Psoas muscle (tissue), 8 donors: ENCODE data around the gene TDRD7. TPM values are rescaled to one million over a fixed set of nuclear protein-coding genes. Genes with fewer than 3 reads are reported as not detected.
A peak's percentile ranks its signal among the peaks of the same experiment; 100 is the strongest.

Experiments used
- ATAC-seq, 4 donors: fragments of 200-7000 bp; cut with Tn5 transposase; one replicate each; pipeline ENCODE4 v1.9.1; 2020; ENCODE audit warnings: moderate library complexity in 3 of 4, mild to moderate bottlenecking in 2 of 4
- DNase-seq, 2 donors: peaks; one replicate each; pipeline ENCODE4 v3.0.0-alpha.2; 2020
- H3K27ac ChIP-seq: fragments of 200-600 bp; one replicate; pipeline ENCODE4 v1.8.0; 2022
- H3K27me3 ChIP-seq, 3 donors: fragments of 200-600 bp in 1 of 3; one replicate each; pipeline versions ENCODE4 v1.6.1 to v1.8.0; 2013 to 2022; ENCODE audit warnings: low read length in 2 of 3, mild to moderate bottlenecking in 2 of 3, moderate library complexity in 1 of 3; ENCODE audit not compliant: insufficient read depth in 3 of 3
- H3K36me3 ChIP-seq, 2 donors: fragments of 200-600 bp in 1 of 2; one replicate each; pipeline versions ENCODE4 v1.6.1 to v1.8.0; 2013 to 2022; ENCODE audit warnings: low read depth in 1 of 2, mild to moderate bottlenecking in 1 of 2, moderate library complexity in 1 of 2; ENCODE audit not compliant: insufficient read depth in 1 of 2
- H3K4me1 ChIP-seq: fragments of 200-600 bp; one replicate; pipeline ENCODE4 v1.8.0; 2022
- H3K4me3 ChIP-seq: fragments of 200-600 bp; one replicate; pipeline ENCODE4 v1.8.0; 2022; ENCODE audit warnings: mild to moderate bottlenecking
- H3K9me3 ChIP-seq: fragments of 200-600 bp; one replicate; pipeline ENCODE4 v1.8.0; 2022
- CTCF ChIP-seq: fragments of 200-600 bp; IDR thresholded peaks from one replicate; pipeline ENCODE4 v1.8.0; 2022; ENCODE audit warnings: antibody characterized with exemption
- WGBS, 3 donors: extraction: QIAGEN DNeasy Blood & Tissue Kit; methylation state at CpG; one replicate each; pipeline versions ENCODE4 v1.1.6 to v1.1.7; 2013; 5-methylcytosine and 5-hydroxymethylcytosine counted together
- intact Hi-C, 2 donors: fragments of 100-400 bp; cut with DNase I; formaldehyde crosslinking; loops; one replicate each; pipeline versions ENCODE4 v1.11.0 to v1.14.2; 2022
- polyA plus RNA-seq, 3 donors: library from polyadenylated mRNA; stranded (reverse); fragments of 200-250 nt; gene quantifications; one replicate each; pipeline ENCODE4 v1.2.3, GENCODE V29; 2013
- total RNA-seq, 4 donors: library from RNA; stranded (reverse); fragmentation: NEBNext Ultra II Directional in 2 of 4; extraction: Animal tissue kit (Norgen Biotek cat#: 25700) in 2 of 4; gene quantifications; one replicate each; pipeline versions ENCODE4 v1.2.1 to v1.2.4, GENCODE V29; 2021 to 2023
- donor health status: healthy with polysubstance abuse.
- donor health status: DM: no; HTN: no; CAD: no; lungs with moderate emphysema.
- donor health status: Bipolar disorder and iron deficiency.
- donor health status: healthy.
- donor health status: DM: yes; HTN: yes; CAD: no.
- donor health status: DM: no; HTN: no; CAD: no.
- donor health status: DM: no; HTN: no; CAD: no.
- donor health status: DM: yes; HTN: yes; CAD: no.

The TDRD7 gene
- total and polyA plus RNA-seq, 7 donors = 2.3 to 9.9 (median 4.9) TPM

- Histone ChIP-seq H3K27ac (no peak overlapping the region), H3K4me1 (peaks cover 24% of the 10 kb centered on the region), H3K36me3 (peaks cover 0 to 7% of the 10 kb centered on the region in 2 donors), H3K9me3 (no peaks in the 10 kb centered on the region), H3K4me3 (no peak overlapping the region), H3K27me3 (no peaks in the 10 kb centered on the region)
- no peak for TF ChIP-seq CTCF
- no peak for ATAC-seq
- 51 to 72% (median 53%) methylated on average over 5 of the region's 5 CpGs for WGBS, 3 donors
- intact Hi-C loops = loop anchor here (2.0 to 5.0 kb wide), 2 partner anchors 25 to 33 kb away; no protein-coding TSS in a partner anchor
- DNase-seq = no peak
These were observed 88.4 kb downstream of the TDRD7 start for GRCh38 chr9:97500263-97500662.

GRCh38 chr9:97500765-97501176 is 88.9 kb downstream of the TDRD7 start:
- TF ChIP-seq CTCF = no peak
- peaks cover 0 to 7% of the 10 kb centered on the region in 2 donors for H3K36me3 ChIP-seq
- intact Hi-C loops = loop anchor here (2.0 to 5.0 kb wide), 2 partner anchors 26 to 33 kb away; no protein-coding TSS in a partner anchor
- DNase-seq (no peak), ATAC-seq (no peak)
- no peaks in the 10 kb centered on the region for H3K27me3 ChIP-seq
- peak overlapping the region; percentile 67 for H3K4me3 ChIP-seq
- H3K4me1 ChIP-seq = peaks cover 27% of the 10 kb centered on the region
- 19 to 20% (median 19%) methylated on average over 6 of the region's 6 CpGs for WGBS, 3 donors
- H3K9me3 ChIP-seq = no peaks in the 10 kb centered on the region
- peak overlapping the region; percentile 96 for H3K27ac ChIP-seq

GRCh38 chr9:97501177-97501971 is 89.5 kb downstream of the TDRD7 start, which contains the start of gene TMOD1:
Gene TMOD1 (plus strand): TSS chr9:97501666. CDS start chr9:97524189, 22,523 bp downstream.
- peak within 1 kb of the TSS; percentile 96 for H3K27ac ChIP-seq
- peak; percentile 81 to 87 (median 82) for ATAC-seq
- peak; percentile 81 to 90 for DNase-seq
- no peaks in the 10 kb centered on the region for H3K27me3 ChIP-seq
- 0% methylated on average over 33 to 86 of the region's 87 CpGs for WGBS, 3 donors
- no peaks in the 10 kb centered on the region for H3K9me3 ChIP-seq
- peak within 1 kb of the TSS; percentile 83 for H3K4me3 ChIP-seq
- peaks cover 0 to 3% of the 10 kb centered on the region in 2 donors for H3K36me3 ChIP-seq
- intact Hi-C loops = loop anchor here (2.0 to 5.0 kb wide), 2 partner anchors 27 to 34 kb away; no protein-coding TSS in a partner anchor
- H3K4me1 ChIP-seq = peaks cover 33% of the 10 kb centered on the region
- TF ChIP-seq CTCF = peak; percentile 27

- Histone ChIP-seq H3K27me3 (no peaks in the 10 kb centered on the region), H3K4me3 (peak overlapping the region; percentile 83), H3K27ac (peak overlapping the region; percentile 96), H3K36me3 (no peaks in the 10 kb centered on the region), H3K9me3 (no peaks in the 10 kb centered on the region), H3K4me1 (peaks cover 38% of the 10 kb centered on the region)
- DNase-seq = no peak
- intact Hi-C loops = loop anchor here (1.0 to 5.0 kb wide), 3 partner anchors 27 to 96 kb away; no protein-coding TSS in a partner anchor
- no peak for TF ChIP-seq CTCF
- no peak for ATAC-seq
- WGBS, 3 donors = 0% methylated on average over 28 to 30 of the region's 30 CpGs
These were observed 90.0 kb downstream of the TDRD7 start for GRCh38 chr9:97501972-97502221.
